HG02610 (cell line): ENCODE data around the gene ABCB6.
"Not testable (repeated sequence)": the region's sequence is repeated elsewhere in the genome, so short reads cannot be mapped to it uniquely, and the experiment has no call there.

ENCODE experiments used
- ATAC-seq: cut with Tn5 transposase; IDR thresholded peaks from one replicate; pipeline ENCODE4 v1.9.1; 2021; ENCODE audit warnings: mild to moderate bottlenecking, moderate library complexity; ENCODE audit not compliant: unreplicated experiment

Gene ABCB6

GRCh38 chr2:219218732-219219701 lies at the start of gene ABCB6:
TSS of gene ABCB6 (minus strand) at chr2:219218958. CDS start at chr2:219218673, 285 bp downstream.
- ATAC-seq: peak; percentile 78

GRCh38 chr2:219268294-219268693 lies 49.5 kb upstream of the ABCB6 start:
- no peak for ATAC-seq

- no peak for ATAC-seq
These were observed 48.1 kb upstream of the ABCB6 start for GRCh38 chr2:219266886-219267285.

GRCh38 chr2:219266232-219266631 lies 47.5 kb upstream of the ABCB6 start:
- no peak for ATAC-seq

- no peak for ATAC-seq
These were observed 42.5 kb upstream of the ABCB6 start for GRCh38 chr2:219261024-219261855.

- not testable (repeated sequence) for ATAC-seq
These were observed 40.2 kb upstream of the ABCB6 start for GRCh38 chr2:219258942-219259341.

GRCh38 chr2:219254590-219255201 lies 35.9 kb upstream of the ABCB6 start:
- ATAC-seq: peak; percentile 37

GRCh38 chr2:219253753-219254589 lies 35.2 kb upstream of the ABCB6 start, which contains the start of gene TUBA4A:
TSS of gene TUBA4A (minus strand) at chr2:219253918. CDS start at chr2:219253858, 60 bp downstream.
- peak; percentile 65 for ATAC-seq

- peak; percentile 12 for ATAC-seq
These were observed 34.4 kb upstream of the ABCB6 start, which contains the start of gene TUBA4B for GRCh38 chr2:219252900-219253752. TSS of gene TUBA4B (plus strand) at chr2:219253243. CDS start at chr2:219253408, 165 bp downstream.

- ATAC-seq: no peak
These were observed 33.8 kb upstream of the ABCB6 start for GRCh38 chr2:219252570-219252899.

GRCh38 chr2:219252084-219252483 lies 33.3 kb upstream of the ABCB6 start:
- ATAC-seq: no peak

- no peak for ATAC-seq
These were observed 32.9 kb upstream of the ABCB6 start for GRCh38 chr2:219251656-219252055.

- no peak for ATAC-seq
These were observed 31.5 kb upstream of the ABCB6 start for GRCh38 chr2:219250049-219250781.

GRCh38 chr2:219249203-219249980 lies 30.6 kb upstream of the ABCB6 start:
- ATAC-seq: peak; percentile 32

- no peak for ATAC-seq
These were observed 30.1 kb upstream of the ABCB6 start for GRCh38 chr2:219248845-219249202.

GRCh38 chr2:219247678-219248642 lies 29.2 kb upstream of the ABCB6 start:
- ATAC-seq: no peak

GRCh38 chr2:219246559-219246958 lies 27.8 kb upstream of the ABCB6 start:
- no peak for ATAC-seq
